LHCN-M2 (cell line): ENCODE results near the gene PPP4R4. TPM values are rescaled to one million over a fixed set of nuclear protein-coding genes. Genes with fewer than 3 reads are reported as not detected.
"Not testable (repeated sequence)": the region's sequence is repeated elsewhere in the genome, so short reads cannot be mapped to it uniquely, and the experiment has no call there.

ENCODE experiments used
- DNase-seq: peaks from one replicate; pipeline ENCODE4 v3.0.0-alpha.2; 2012; ENCODE audit warnings: low read depth
- total RNA-seq: library from RNA; depleted of rRNA; stranded (reverse); fragments of >200 nt; gene quantifications from 2 replicates; pipeline ENCODE4 v1.2.3, GENCODE V29; 2014

Gene PPP4R4
- total RNA-seq, 1 experiment from 2014 or later = 0.40 TPM

GRCh38 chr14:94180655-94181271 is 6.6 kb downstream of the PPP4R4 start:
- DNase-seq = peak; percentile 48

- no peak for DNase-seq
Measured at GRCh38 chr14:94181835-94182234, 7.7 kb downstream of the PPP4R4 start.

GRCh38 chr14:94192536-94192935 is 18.4 kb downstream of the PPP4R4 start:
- no peak for DNase-seq

GRCh38 chr14:94193776-94194175 is 19.7 kb downstream of the PPP4R4 start:
- DNase-seq = no peak

GRCh38 chr14:94196057-94196456 is 21.9 kb downstream of the PPP4R4 start:
- no peak for DNase-seq

- no peak for DNase-seq
Measured at GRCh38 chr14:94203473-94204210, 29.5 kb downstream of the PPP4R4 start.

GRCh38 chr14:94213021-94213420 is 38.9 kb downstream of the PPP4R4 start:
- DNase-seq = peak; percentile 41

- no peak for DNase-seq
Measured at GRCh38 chr14:94213741-94214140, 39.6 kb downstream of the PPP4R4 start.

- no peak for DNase-seq
Measured at GRCh38 chr14:94217116-94217515, 43.0 kb downstream of the PPP4R4 start.

- DNase-seq = not testable (repeated sequence)
Measured at GRCh38 chr14:94218198-94218886, 44.2 kb downstream of the PPP4R4 start.

GRCh38 chr14:94224040-94224439 is 49.9 kb downstream of the PPP4R4 start:
- no peak for DNase-seq

- DNase-seq = no peak
Measured at GRCh38 chr14:94225460-94226378, 51.6 kb downstream of the PPP4R4 start.

GRCh38 chr14:94227029-94227428 is 52.9 kb downstream of the PPP4R4 start:
- DNase-seq = peak; percentile 5

- DNase-seq = no peak
Measured at GRCh38 chr14:94237046-94237445, 62.9 kb downstream of the PPP4R4 start.

- no peak for DNase-seq
Measured at GRCh38 chr14:94237983-94238382, 63.9 kb downstream of the PPP4R4 start.

GRCh38 chr14:94239406-94239805 is 65.3 kb downstream of the PPP4R4 start:
- no peak for DNase-seq

- DNase-seq = no peak
Measured at GRCh38 chr14:94244182-94244581, 70.1 kb downstream of the PPP4R4 start.

GRCh38 chr14:94264195-94264594 is 90.1 kb downstream of the PPP4R4 start:
- DNase-seq = peak; percentile 2

GRCh38 chr14:94267352-94267751 is 93.2 kb downstream of the PPP4R4 start:
- no peak for DNase-seq

GRCh38 chr14:94268582-94268981 is 94.5 kb downstream of the PPP4R4 start:
- not testable (repeated sequence) for DNase-seq

- no peak for DNase-seq
Measured at GRCh38 chr14:94269156-94269555, 95.0 kb downstream of the PPP4R4 start.
